ENCODE results near the gene POLDIP2. TPM values are rescaled to one million over a fixed set of nuclear protein-coding genes. Genes with fewer than 3 reads are reported as not detected.

POLDIP2 gene
- total RNA-seq, 4 donors from 2014 or later = 217 to 281 (median 237) TPM

DNA sequence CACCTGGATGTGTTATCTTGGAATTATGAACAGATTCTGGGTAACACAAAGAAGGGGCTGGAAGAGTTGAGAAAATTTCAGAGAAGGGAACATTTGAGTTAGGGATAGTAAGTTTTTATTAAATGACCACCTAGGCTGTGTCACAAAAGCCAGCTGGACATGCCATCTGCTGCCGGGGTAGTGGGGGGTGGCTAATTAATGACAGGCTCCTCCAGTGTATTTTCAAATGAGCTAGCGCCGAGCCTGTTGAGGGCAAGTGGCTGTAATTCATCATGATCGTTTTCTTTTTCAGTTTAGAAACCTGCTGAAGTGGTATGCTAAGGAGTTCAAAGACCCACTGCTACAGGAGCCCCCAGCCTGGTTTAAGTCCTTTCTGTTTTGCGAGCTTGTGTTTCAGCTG lies 32.1 kb downstream of the POLDIP2 start:
- intact Hi-C loops (cut with DNase I; ENCODE audit: low total_unique reads) = no loop called here
- H3K27me3 ChIP-seq = no peaks in the 10 kb centered on the region

DNA sequence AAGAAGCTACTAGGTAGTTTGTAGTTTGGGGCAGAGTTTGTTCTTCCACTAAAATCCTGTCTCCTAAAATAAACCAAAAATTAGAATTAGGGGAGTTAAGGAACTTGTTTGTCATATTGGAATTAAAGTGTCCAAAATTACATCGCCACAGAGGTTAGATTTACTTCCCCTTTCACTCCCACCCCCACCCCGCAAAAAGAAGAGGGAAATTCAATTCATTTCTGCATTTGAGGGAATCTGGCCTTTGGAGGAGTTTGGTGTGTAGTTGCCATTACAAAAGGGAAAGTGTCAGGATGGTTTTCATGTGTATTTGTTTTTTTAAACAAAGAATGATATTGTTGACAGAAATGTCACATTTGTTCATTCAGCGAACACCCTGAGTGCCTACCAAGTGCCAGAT lies 32.5 kb downstream of the POLDIP2 start:
- H3K27ac ChIP-seq = no peak overlapping the region
- TF ChIP-seq, protein P1, sequence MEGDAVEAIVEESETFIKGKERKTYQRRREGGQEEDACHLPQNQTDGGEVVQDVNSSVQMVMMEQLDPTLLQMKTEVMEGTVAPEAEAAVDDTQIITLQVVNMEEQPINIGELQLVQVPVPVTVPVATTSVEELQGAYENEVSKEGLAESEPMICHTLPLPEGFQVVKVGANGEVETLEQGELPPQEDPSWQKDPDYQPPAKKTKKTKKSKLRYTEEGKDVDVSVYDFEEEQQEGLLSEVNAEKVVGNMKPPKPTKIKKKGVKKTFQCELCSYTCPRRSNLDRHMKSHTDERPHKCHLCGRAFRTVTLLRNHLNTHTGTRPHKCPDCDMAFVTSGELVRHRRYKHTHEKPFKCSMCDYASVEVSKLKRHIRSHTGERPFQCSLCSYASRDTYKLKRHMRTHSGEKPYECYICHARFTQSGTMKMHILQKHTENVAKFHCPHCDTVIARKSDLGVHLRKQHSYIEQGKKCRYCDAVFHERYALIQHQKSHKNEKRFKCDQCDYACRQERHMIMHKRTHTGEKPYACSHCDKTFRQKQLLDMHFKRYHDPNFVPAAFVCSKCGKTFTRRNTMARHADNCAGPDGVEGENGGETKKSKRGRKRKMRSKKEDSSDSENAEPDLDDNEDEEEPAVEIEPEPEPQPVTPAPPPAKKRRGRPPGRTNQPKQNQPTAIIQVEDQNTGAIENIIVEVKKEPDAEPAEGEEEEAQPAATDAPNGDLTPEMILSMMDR (IDR thresholded peaks at IDR 0.05 in 4 of 5, conservative IDR thresholded peaks at IDR 0.05 in 1 of 5) = no peak
- no peak for TF ChIP-seq POLR2A (IDR thresholded peaks at IDR 0.05)
- no peaks in the 10 kb centered on the region for H3K27me3 ChIP-seq
- H3K9me3 ChIP-seq = no peaks in the 10 kb centered on the region
- H3K4me3 ChIP-seq = no peak overlapping the region
- in situ Hi-C loops (cut with MboI; ENCODE audit: low sequenced_read_pairs in 4 of 4) (loop anchor here in 2 of 4 donors (25.0 kb wide), 1 partner anchor 638 kb away; the partner anchor contains the start of gene PHF12 (in 2 of the 2)), intact Hi-C loops (cut with DNase I; ENCODE audit: low total_unique reads) (no loop called here)
- peaks cover 5 to 6% of the 10 kb centered on the region in 2 donors for H3K4me1 ChIP-seq
- H3K36me3 ChIP-seq = peaks cover 0 to 31% of the 10 kb centered on the region in 2 donors
- no peak for ATAC-seq
- no peak for DNase-seq

More for the DNA sequence above, 32.1 kb downstream of the POLDIP2 start:
- TF ChIP-seq, protein P1 (IDR thresholded peaks at IDR 0.05 in 4 of 5, conservative IDR thresholded peaks at IDR 0.05 in 1 of 5) = no peak
- TF ChIP-seq POLR2A (IDR thresholded peaks at IDR 0.05) = no peak
- Histone ChIP-seq H3K4me1 (peaks cover under 1 to 2% of the 10 kb centered on the region in 2 donors), H3K4me3 (no peak overlapping the region), H3K9me3 (no peaks in the 10 kb centered on the region), H3K36me3 (peaks cover 0 to 32% of the 10 kb centered on the region in 2 donors), H3K27ac (no peak overlapping the region)
- DNase-seq = no peak
- in situ Hi-C loops (cut with MboI; ENCODE audit: low sequenced_read_pairs in 4 of 4) = loop anchor here in 2 of 4 donors (25.0 kb wide), 1 partner anchor 637 kb away; the partner anchor contains the start of gene PHF12 (in 2 of the 2)
- no peak for ATAC-seq

DNA sequence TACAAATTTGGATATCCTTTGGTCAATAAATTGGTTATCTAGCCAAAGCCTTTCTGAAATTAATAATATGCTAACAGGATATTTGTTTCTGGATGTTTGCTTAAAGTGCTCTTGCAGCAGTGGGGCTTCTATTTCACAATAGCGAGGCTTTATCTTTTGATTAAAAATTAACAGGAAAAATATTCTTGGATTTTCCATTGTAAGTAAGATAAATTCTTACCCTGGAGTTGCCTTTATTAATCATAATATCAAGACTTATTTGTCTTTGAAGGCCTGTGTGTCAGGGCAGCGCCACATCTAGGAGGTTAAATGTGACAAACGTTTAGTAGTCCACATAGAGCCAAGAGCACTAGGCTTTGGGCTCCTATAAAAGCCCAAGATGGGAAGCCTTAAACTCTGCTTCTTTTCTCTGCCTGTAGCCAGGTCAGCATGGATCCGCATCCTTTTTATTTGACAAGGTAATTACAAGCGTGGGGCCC lies 33.0 kb downstream of the POLDIP2 start:
- Histone ChIP-seq H3K4me1 (peaks cover 10% of the 10 kb centered on the region in 2 donors), H3K9me3 (no peaks in the 10 kb centered on the region), H3K27ac (no peak overlapping the region), H3K27me3 (no peaks in the 10 kb centered on the region), H3K36me3 (peaks cover 0 to 26% of the 10 kb centered on the region in 2 donors), H3K4me3 (no peak overlapping the region)
- no peak for ATAC-seq
- no peak for DNase-seq
- no peak for TF ChIP-seq POLR2A (IDR thresholded peaks at IDR 0.05)
- TF ChIP-seq, protein P1 (IDR thresholded peaks at IDR 0.05 in 4 of 5, conservative IDR thresholded peaks at IDR 0.05 in 1 of 5) = no peak
- intact Hi-C loops (cut with DNase I; ENCODE audit: low total_unique reads) (no loop called here), in situ Hi-C loops (cut with MboI; ENCODE audit: low sequenced_read_pairs in 4 of 4) (no loop called here)

DNA sequence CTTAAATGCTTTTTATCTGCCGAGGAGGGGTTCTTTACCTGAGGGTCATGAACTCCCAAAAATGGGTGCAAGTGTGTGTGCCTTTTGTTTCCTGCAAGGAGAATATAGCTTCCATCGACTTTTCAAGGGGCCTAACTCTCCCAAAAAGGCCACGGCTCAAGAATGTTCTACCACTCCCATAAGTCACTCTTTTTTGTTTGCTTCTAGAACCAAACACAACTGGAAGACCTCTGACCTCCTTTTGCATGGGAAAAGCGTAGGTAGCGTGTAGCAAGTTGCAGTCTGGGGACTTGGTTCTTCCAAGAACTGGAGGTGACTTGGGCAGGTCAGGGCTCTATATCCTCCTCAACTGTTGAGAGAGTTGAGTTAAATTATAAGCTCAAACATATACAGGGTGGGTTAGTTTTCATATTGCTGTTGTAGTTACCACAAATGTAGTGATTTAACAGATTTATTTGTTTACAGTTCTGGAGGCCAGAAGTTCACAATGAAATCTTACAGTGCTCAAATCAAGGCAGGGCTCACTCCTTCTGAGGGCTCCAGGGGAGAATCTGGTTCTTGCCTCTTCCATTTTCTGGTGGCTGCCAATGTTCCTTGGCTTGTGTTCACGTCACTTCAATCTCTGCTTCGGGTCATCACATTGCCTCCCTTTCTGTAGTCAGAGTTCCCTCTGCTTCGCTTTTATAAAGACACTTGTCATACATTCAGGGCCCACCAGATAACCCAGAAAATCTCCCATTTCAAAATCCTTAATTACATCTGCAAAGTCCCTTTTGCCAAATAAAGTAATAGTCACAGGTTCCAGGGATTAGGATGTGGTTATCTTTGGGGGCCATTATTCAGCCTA lies 36.9 kb downstream of the POLDIP2 start:
- H3K4me3 ChIP-seq = peak overlapping the region in 1 of 4 donors; percentile 70

More for the DNA sequence above, 36.9 kb downstream of the POLDIP2 start:
- DNase-seq = no peak
- intact Hi-C loops (cut with DNase I; ENCODE audit: low total_unique reads) (no loop called here), in situ Hi-C loops (cut with MboI; ENCODE audit: low sequenced_read_pairs in 4 of 4) (no loop called here)
- TF ChIP-seq, protein P1 (IDR thresholded peaks at IDR 0.05 in 4 of 5, conservative IDR thresholded peaks at IDR 0.05 in 1 of 5) = no peak
- no peak for TF ChIP-seq POLR2A (IDR thresholded peaks at IDR 0.05)
- no peaks in the 10 kb centered on the region for H3K27me3 ChIP-seq
- no peaks in the 10 kb centered on the region for H3K9me3 ChIP-seq
- no peak for ATAC-seq
- peak overlapping the region in 1 of 4 donors; percentile 91 for H3K27ac ChIP-seq
- H3K4me1 ChIP-seq = peaks cover 16 to 19% of the 10 kb centered on the region in 2 donors
- H3K36me3 ChIP-seq = no peaks in the 10 kb centered on the region
